Measurements from ENCODE around the gene PLEKHA7. TPM values are rescaled to one million over a fixed set of nuclear protein-coding genes. Genes with fewer than 3 reads are reported as not detected.
A peak's percentile ranks its signal among the peaks of the same experiment; 100 is the strongest.

The PLEKHA7 gene
- polyA plus RNA-seq, 4 donors: 28.1 to 69.3 (median 57.5) TPM

DNA sequence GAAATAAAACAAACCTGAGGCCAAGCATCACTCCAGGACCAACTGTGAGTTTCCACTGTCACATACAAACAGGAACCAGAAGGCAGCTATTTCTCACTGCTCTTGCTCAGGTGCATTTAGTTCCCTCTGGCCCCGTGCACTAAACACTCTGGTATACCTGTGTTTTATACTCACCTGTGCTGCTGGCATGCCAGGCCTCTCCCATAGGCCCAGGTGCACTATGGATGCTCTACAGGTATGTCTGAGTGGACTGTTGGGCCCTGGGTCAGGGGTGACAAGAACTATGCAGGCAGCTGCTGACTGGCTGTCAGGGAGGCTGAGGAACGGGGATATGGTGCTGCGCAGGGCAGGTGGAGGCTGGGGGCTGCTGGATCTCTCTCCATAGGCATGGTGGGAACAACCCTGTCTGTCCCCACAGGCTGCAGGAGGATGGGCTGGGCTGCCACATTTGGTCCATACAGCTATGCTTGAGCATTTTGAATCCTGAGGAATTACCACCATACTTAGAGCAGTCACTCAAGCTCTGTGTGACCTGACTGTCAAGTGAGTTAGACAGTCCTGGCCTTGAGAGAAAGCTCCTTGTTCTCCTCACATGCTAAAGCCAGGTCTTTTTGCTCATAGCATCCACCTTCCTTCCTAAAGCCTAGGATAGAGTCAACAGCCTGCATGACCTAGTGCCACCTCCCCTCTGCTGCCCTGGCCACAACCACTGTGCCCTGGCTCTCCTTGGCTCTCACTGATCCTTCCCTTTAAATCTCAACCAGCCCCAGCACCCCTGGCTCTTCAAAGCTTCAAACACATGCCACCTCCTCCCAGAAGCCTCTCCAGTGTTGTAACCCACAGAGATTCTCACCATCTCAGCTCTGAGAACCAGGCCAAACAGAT is 202.8 kb downstream of the PLEKHA7 start:
- DNase-seq: no peak
- H3K9me3 ChIP-seq (ENCODE audit: control insufficient read depth in 2 of 2, insufficient read depth in 1 of 2, low read depth in 1 of 2, low read length in 1 of 2): no peaks in the 10 kb centered on the region
- H3K4me3 ChIP-seq (ENCODE audit: low read depth in 1 of 3, low read length in 3 of 3): no peak overlapping the region
- no peak for FAIRE-seq
- H3K27ac ChIP-seq (ENCODE audit: low read depth in 1 of 3, low read length in 2 of 3): no peak overlapping the region
- 90 to 98% (median 95%) methylated on average over 3 of the region's 3 CpGs for WGBS, 3 donors
- no peaks in the 10 kb centered on the region for H3K27me3 ChIP-seq (ENCODE audit: control insufficient read depth in 3 of 3, insufficient read depth in 3 of 3, low read length in 3 of 3)
- H3K4me1 ChIP-seq (ENCODE audit: control insufficient read depth in 3 of 3, insufficient read depth in 2 of 3, low read depth in 1 of 3, low read length in 2 of 3): peaks cover 0 to 8% (median 0%) of the 10 kb centered on the region in 3 donors
- H3K36me3 ChIP-seq (ENCODE audit: control insufficient read depth in 3 of 3, insufficient read depth in 2 of 3, low read depth in 1 of 3, low read length in 3 of 3): peaks cover 0 to 78% (median 15%) of the 10 kb centered on the region in 3 donors

DNA sequence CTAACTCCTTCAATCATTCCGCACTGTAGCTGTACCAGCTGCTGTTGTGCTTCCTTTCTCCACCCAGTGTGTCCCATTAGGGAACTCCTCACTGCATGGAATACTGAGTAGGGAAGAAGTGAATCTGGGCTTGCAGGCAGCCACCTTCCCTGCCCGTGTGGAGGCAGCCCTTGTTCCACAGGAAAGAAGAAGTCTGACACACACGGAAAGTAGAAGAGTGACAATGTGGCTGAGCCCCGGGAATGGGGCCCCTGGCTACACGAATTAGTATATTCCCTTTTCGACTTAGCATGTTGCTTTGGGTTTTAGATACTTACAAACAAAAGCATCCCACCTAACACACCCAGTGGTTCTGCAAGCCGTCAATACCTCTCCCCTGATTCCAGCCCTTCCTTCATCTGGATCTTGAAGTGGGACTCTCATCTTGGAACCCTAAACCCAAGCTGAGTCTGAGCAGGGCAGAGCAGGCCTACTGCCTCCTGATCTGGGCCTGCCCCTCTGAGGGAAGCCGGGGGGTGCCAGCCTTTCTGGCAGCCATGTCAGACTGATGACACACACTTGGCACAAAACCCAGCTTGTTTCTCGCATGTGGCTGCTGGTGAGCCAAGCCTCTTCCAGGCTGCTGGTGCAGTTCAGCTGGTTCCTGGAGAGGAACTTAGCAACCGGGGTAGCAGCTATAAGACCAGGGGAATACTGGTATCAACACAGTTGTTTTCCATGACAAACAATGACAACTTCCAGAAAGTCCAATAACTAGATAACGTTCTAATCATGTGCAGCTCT is 204.1 kb downstream of the PLEKHA7 start:
- 74 to 82% (median 74%) methylated on average over 11 of the region's 11 CpGs for WGBS, 3 donors
- Histone ChIP-seq H3K4me3 (ENCODE audit: low read depth in 1 of 3, low read length in 3 of 3) (no peak overlapping the region), H3K27ac (ENCODE audit: low read depth in 1 of 3, low read length in 2 of 3) (peak overlapping the region in 1 of 3 donors; percentile 13), H3K9me3 (ENCODE audit: control insufficient read depth in 2 of 2, insufficient read depth in 1 of 2, low read depth in 1 of 2, low read length in 1 of 2) (no peaks in the 10 kb centered on the region), H3K4me1 (ENCODE audit: control insufficient read depth in 3 of 3, insufficient read depth in 2 of 3, low read depth in 1 of 3, low read length in 2 of 3) (peaks cover 0 to 8% (median 0%) of the 10 kb centered on the region in 3 donors), H3K27me3 (ENCODE audit: control insufficient read depth in 3 of 3, insufficient read depth in 3 of 3, low read length in 3 of 3) (no peaks in the 10 kb centered on the region), H3K36me3 (ENCODE audit: control insufficient read depth in 3 of 3, insufficient read depth in 2 of 3, low read depth in 1 of 3, low read length in 3 of 3) (peaks cover 0 to 70% (median 16%) of the 10 kb centered on the region in 3 donors)
- no peak for DNase-seq
- no peak for FAIRE-seq

DNA sequence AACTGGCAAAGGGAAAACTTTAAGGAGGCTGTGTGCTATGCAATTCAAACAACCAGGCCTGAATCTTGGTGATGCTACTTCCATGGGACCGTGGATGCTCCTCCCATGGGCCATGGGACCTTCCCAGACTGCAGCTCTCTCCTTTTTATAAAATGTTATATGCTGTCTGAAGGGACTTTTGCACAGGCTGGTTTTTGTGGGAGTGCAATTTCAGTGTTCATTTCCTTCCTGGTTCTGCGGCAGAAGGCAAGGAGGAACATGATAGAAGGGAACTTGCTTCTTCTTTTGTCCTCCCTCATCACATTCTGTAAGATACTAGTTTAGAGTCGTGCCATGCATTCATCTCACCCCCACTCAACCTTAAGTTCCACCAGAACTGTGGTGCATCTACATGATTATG is 206.9 kb downstream of the PLEKHA7 start:
- FAIRE-seq (no peak), DNase-seq (no peak)
- H3K9me3 ChIP-seq (ENCODE audit: control insufficient read depth in 2 of 2, insufficient read depth in 1 of 2, low read depth in 1 of 2, low read length in 1 of 2): no peaks in the 10 kb centered on the region
- WGBS, 3 donors: 57 to 82% (median 65%) methylated on average over 3 of the region's 3 CpGs
- H3K36me3 ChIP-seq (ENCODE audit: control insufficient read depth in 3 of 3, insufficient read depth in 2 of 3, low read depth in 1 of 3, low read length in 3 of 3): peaks cover 0 to 51% (median 14%) of the 10 kb centered on the region in 3 donors
- peaks cover 5 to 11% (median 10%) of the 10 kb centered on the region in 3 donors for H3K4me1 ChIP-seq (ENCODE audit: control insufficient read depth in 3 of 3, insufficient read depth in 2 of 3, low read depth in 1 of 3, low read length in 2 of 3)
- no peaks in the 10 kb centered on the region for H3K27me3 ChIP-seq (ENCODE audit: control insufficient read depth in 3 of 3, insufficient read depth in 3 of 3, low read length in 3 of 3)
- peak overlapping the region in 1 of 3 donors; percentile 28 for H3K27ac ChIP-seq (ENCODE audit: low read depth in 1 of 3, low read length in 2 of 3)
- no peak overlapping the region for H3K4me3 ChIP-seq (ENCODE audit: low read depth in 1 of 3, low read length in 3 of 3)

DNA sequence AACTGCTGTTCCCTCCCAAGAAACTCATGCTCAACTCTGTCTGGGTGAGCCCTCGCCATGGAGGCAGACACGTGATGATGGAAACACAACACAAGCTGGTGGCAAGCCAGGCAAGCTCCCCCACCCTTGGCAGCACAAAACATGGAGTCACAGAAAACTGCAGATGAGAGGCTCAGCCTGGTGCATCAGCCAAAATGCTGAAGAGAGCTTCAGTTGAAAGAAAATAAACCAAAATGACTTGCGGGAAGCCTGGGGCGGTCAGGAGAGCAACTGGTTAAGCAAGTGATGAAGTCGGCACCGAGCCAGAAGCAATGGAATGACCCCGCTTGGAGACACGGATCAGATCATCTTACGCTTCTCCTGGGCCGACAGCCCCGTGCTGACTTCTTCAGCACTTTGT is 207.4 kb downstream of the PLEKHA7 start:
- Histone ChIP-seq H3K27me3 (ENCODE audit: control insufficient read depth in 3 of 3, insufficient read depth in 3 of 3, low read length in 3 of 3) (no peaks in the 10 kb centered on the region), H3K4me1 (ENCODE audit: control insufficient read depth in 3 of 3, insufficient read depth in 2 of 3, low read depth in 1 of 3, low read length in 2 of 3) (peaks cover 5 to 11% (median 10%) of the 10 kb centered on the region in 3 donors), H3K4me3 (ENCODE audit: low read depth in 1 of 3, low read length in 3 of 3) (no peak overlapping the region), H3K27ac (ENCODE audit: low read depth in 1 of 3, low read length in 2 of 3) (peak overlapping the region in 1 of 3 donors; percentile 28), H3K9me3 (ENCODE audit: control insufficient read depth in 2 of 2, insufficient read depth in 1 of 2, low read depth in 1 of 2, low read length in 1 of 2) (no peaks in the 10 kb centered on the region), H3K36me3 (ENCODE audit: control insufficient read depth in 3 of 3, insufficient read depth in 2 of 3, low read depth in 1 of 3, low read length in 3 of 3) (peaks cover 0 to 53% (median 17%) of the 10 kb centered on the region in 3 donors)
- FAIRE-seq (no peak), DNase-seq (no peak)
- WGBS, 3 donors: 68 to 80% (median 70%) methylated on average over 11 of the region's 11 CpGs

DNA sequence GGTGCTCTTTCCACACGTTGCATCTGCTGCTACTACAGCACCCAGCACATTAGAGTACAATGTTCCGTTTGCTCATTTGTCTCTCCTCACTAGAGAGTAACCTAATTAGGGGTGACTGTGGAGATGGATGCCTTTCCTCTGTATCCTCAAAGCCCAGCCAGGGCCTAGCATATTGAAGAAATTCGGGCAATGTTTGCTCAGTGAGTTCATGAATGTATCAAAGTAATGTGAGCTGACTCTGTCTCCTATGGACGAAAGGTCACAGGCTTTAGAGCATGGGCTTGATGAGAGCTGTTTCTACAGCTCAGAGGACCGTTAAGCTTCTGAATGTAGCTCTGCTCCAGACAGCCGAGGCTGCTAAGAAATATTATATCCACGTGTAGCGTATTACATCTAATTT is 208.3 kb downstream of the PLEKHA7 start:
- peaks cover 5 to 11% (median 10%) of the 10 kb centered on the region in 3 donors for H3K4me1 ChIP-seq (ENCODE audit: control insufficient read depth in 3 of 3, insufficient read depth in 2 of 3, low read depth in 1 of 3, low read length in 2 of 3)
- no peaks in the 10 kb centered on the region for H3K27me3 ChIP-seq (ENCODE audit: control insufficient read depth in 3 of 3, insufficient read depth in 3 of 3, low read length in 3 of 3)
- FAIRE-seq (no peak), DNase-seq (no peak)
- WGBS, 3 donors: 75 to 88% (median 79%) methylated on average over 8 of the region's 8 CpGs
- H3K36me3 ChIP-seq (ENCODE audit: control insufficient read depth in 3 of 3, insufficient read depth in 2 of 3, low read depth in 1 of 3, low read length in 3 of 3): peaks cover under 1 to 54% (median 17%) of the 10 kb centered on the region in 3 donors
- H3K4me3 ChIP-seq (ENCODE audit: low read depth in 1 of 3, low read length in 3 of 3): no peak overlapping the region
- H3K27ac ChIP-seq (ENCODE audit: low read depth in 1 of 3, low read length in 2 of 3): peak overlapping the region in 1 of 3 donors; percentile 14
- no peaks in the 10 kb centered on the region for H3K9me3 ChIP-seq (ENCODE audit: control insufficient read depth in 2 of 2, insufficient read depth in 1 of 2, low read depth in 1 of 2, low read length in 1 of 2)

DNA sequence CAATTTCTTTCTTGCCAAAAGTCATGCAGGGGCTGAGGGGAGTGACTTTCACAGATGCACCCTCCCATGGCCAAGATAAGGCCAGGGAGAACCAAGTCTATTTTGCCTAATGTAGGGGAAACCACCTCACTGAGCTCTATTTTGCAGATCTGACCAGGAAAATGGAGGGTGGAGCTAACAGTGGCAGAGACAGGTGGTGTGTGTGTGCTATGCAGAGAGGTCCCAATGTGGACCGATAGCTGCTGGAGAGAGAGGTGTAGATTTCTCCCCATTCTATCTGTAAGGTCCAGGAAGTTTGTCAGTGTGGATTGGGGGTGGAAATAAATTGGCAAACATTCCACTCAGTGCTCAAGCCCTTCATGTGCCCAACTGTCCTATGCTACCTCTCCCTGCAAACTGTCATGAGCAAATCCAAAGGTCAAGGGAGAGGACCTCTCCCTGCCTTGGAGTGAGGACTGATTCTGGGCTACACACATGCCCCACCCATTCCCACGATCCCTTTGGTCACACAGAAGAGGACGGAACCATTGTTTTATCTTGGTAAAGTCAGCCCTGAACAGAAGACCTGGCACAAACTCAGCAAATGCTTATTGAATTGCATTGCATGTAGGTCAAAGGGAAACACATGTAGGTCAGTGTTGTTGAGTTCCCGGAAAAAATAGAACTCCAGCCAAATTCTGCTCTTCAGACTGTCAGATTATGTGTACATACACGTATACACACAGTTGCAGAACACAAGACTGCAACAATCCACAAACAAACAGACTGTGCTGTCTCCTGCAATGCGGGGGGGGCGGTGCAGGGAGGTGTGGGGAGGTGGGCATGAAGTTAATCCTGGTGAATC is 209.9 kb downstream of the PLEKHA7 start:
- Histone ChIP-seq H3K36me3 (ENCODE audit: control insufficient read depth in 3 of 3, insufficient read depth in 2 of 3, low read depth in 1 of 3, low read length in 3 of 3) (peaks cover 3 to 55% (median 17%) of the 10 kb centered on the region in 3 donors), H3K4me1 (ENCODE audit: control insufficient read depth in 3 of 3, insufficient read depth in 2 of 3, low read depth in 1 of 3, low read length in 2 of 3) (peaks cover 5 to 11% (median 10%) of the 10 kb centered on the region in 3 donors), H3K27ac (ENCODE audit: low read depth in 1 of 3, low read length in 2 of 3) (peak overlapping the region in 1 of 3 donors; percentile 61), H3K27me3 (ENCODE audit: control insufficient read depth in 3 of 3, insufficient read depth in 3 of 3, low read length in 3 of 3) (no peaks in the 10 kb centered on the region), H3K4me3 (ENCODE audit: low read depth in 1 of 3, low read length in 3 of 3) (no peak overlapping the region), H3K9me3 (ENCODE audit: control insufficient read depth in 2 of 2, insufficient read depth in 1 of 2, low read depth in 1 of 2, low read length in 1 of 2) (no peaks in the 10 kb centered on the region)
- WGBS, 3 donors: 17 to 36% (median 22%) methylated on average over 7 of the region's 7 CpGs
- FAIRE-seq (no peak), DNase-seq (peak; percentile 41 to 89)

DNA sequence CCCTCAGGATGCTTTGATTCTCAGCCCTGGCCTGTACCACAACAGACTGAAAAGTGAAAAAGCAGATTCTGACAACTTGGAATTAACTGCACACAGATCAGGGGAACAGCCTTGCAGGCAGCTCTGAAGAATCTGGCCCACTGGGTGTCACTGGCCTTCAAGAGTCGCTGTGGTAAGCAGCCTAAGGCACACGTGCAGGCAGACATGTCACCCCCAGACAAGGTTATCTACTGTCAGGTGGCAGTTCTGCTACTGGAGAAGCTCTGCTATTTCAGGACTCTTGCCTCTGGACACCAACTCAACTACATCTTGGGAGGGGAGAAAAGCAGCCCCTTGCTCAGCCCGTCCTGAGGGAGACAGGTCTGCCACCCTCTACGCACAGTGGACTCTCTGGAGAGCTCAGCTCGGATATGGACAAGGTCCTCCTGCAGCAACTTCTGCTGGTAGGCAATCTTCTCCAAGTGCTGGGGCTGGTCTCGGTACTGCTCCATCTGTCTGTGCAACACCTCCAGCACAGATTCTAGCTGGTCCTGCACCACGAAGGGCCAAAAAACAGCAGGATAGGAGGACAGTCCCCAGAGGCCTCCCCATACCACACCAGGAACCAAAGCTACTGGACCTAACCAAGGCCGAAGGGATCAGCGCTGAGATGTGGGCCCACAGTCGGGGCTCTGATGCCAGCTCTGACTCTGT is 212.8 kb downstream of the PLEKHA7 start:
- DNase-seq (no peak), FAIRE-seq (no peak)
- H3K36me3 ChIP-seq (ENCODE audit: control insufficient read depth in 3 of 3, insufficient read depth in 2 of 3, low read depth in 1 of 3, low read length in 3 of 3): peaks cover 3 to 56% (median 17%) of the 10 kb centered on the region in 3 donors
- H3K27me3 ChIP-seq (ENCODE audit: control insufficient read depth in 3 of 3, insufficient read depth in 3 of 3, low read length in 3 of 3): no peaks in the 10 kb centered on the region
- H3K27ac ChIP-seq (ENCODE audit: low read depth in 1 of 3, low read length in 2 of 3): no peak overlapping the region
- peaks cover 5 to 11% (median 10%) of the 10 kb centered on the region in 3 donors for H3K4me1 ChIP-seq (ENCODE audit: control insufficient read depth in 3 of 3, insufficient read depth in 2 of 3, low read depth in 1 of 3, low read length in 2 of 3)
- H3K9me3 ChIP-seq (ENCODE audit: control insufficient read depth in 2 of 2, insufficient read depth in 1 of 2, low read depth in 1 of 2, low read length in 1 of 2): no peaks in the 10 kb centered on the region
- WGBS, 3 donors: 93 to 94% (median 93%) methylated on average over 10 of the region's 10 CpGs
- no peak overlapping the region for H3K4me3 ChIP-seq (ENCODE audit: low read depth in 1 of 3, low read length in 3 of 3)
